C4-2B (cell line): ENCODE data around the gene HIF1A.

ENCODE experiments used
- CTCF ChIP-seq: fragments of 450-650 bp; conservative IDR thresholded peaks from 2 replicates; pipeline ENCODE4 v1.5.1; 2017; ENCODE audit warnings: mild to moderate bottlenecking
- ZFX ChIP-seq: fragments of 450-650 bp; IDR thresholded peaks from 2 replicates; pipeline ENCODE4 v1.6.1; 2017

- TF ChIP-seq CTCF (no peak), ZFX (no peak)
Measured at GRCh38 chr14:61719344-61720293, 24.3 kb downstream of the HIF1A start.
